ENCODE data around the gene NSMCE1. TPM values are rescaled to one million over a fixed set of nuclear protein-coding genes. Genes with fewer than 3 reads are reported as not detected.

Gene NSMCE1
- total RNA-seq, 1 experiment from 2014 or later = 37.0 TPM

DNA sequence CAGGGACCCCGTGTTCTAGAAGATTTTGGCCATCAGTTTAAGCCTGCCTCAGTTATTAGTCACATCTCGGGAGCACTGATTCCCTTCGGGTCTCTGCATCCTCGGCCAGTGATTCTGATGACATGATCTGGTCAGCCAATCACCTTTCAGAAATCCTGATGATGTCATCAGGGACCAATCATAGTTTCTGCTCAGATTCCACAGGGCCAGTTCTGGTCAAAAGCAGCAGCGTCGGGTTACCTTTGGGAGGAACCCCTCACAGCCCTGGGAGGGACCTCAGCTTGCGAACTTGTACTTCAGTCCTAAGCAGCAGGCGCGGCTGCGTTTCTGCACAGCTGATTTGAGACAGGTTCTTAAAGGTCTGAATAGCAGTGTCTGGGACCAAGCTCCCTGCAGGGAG lies 51.3 kb downstream of the NSMCE1 start:
- intact Hi-C loops (cut with micrococcal nuclease; ENCODE audit: unreplicated experiment) = loop anchor here (10.0 kb wide), 1 partner anchor 62 kb away; no protein-coding TSS in a partner anchor
- Histone ChIP-seq H3K4me3 (ENCODE audit: low read depth, low read length) (no peak overlapping the region), H3K9me3 (no peaks in the 10 kb centered on the region), H3K36me3 (ENCODE audit: control insufficient read depth, insufficient read depth, low read length) (no peaks in the 10 kb centered on the region), H3K4me1 (no peaks in the 10 kb centered on the region), H3K27me3 (replicated peaks; ENCODE audit: control insufficient read depth, insufficient read depth, low read length) (no peaks in the 10 kb centered on the region)
- no peaks in the 10 kb centered on the region for H3K4me1 Mint-ChIP-seq (ENCODE audit: low read depth, unreplicated experiment)
- no peaks in the 10 kb centered on the region for H3K36me3 Mint-ChIP-seq (ENCODE audit: insufficient read depth, unreplicated experiment)
- ChIA-PET POLR2A (no interaction called here), CTCF (no interaction called here)
- H3K9me3 Mint-ChIP-seq (ENCODE audit: unreplicated experiment) = no peaks in the 10 kb centered on the region
- no peak for DNase-seq
- TF ChIP-seq, protein P1, sequence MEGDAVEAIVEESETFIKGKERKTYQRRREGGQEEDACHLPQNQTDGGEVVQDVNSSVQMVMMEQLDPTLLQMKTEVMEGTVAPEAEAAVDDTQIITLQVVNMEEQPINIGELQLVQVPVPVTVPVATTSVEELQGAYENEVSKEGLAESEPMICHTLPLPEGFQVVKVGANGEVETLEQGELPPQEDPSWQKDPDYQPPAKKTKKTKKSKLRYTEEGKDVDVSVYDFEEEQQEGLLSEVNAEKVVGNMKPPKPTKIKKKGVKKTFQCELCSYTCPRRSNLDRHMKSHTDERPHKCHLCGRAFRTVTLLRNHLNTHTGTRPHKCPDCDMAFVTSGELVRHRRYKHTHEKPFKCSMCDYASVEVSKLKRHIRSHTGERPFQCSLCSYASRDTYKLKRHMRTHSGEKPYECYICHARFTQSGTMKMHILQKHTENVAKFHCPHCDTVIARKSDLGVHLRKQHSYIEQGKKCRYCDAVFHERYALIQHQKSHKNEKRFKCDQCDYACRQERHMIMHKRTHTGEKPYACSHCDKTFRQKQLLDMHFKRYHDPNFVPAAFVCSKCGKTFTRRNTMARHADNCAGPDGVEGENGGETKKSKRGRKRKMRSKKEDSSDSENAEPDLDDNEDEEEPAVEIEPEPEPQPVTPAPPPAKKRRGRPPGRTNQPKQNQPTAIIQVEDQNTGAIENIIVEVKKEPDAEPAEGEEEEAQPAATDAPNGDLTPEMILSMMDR (IDR thresholded peaks at IDR 0.05; ENCODE audit: insufficient read depth in 1 of 2, low read depth in 1 of 2, low read length in 1 of 2, severe bottlenecking in 1 of 2, unreplicated experiment in 1 of 2) = no peak
- no peaks in the 10 kb centered on the region for H3K27me3 Mint-ChIP-seq (ENCODE audit: insufficient read depth, unreplicated experiment)
- H3K4me3 Mint-ChIP-seq (ENCODE audit: unreplicated experiment) = no peak overlapping the region
- no TSS peak for BruUV-seq (replicated peaks)
- no peak overlapping the region for H3K27ac Mint-ChIP-seq (ENCODE audit: unreplicated experiment)

DNA sequence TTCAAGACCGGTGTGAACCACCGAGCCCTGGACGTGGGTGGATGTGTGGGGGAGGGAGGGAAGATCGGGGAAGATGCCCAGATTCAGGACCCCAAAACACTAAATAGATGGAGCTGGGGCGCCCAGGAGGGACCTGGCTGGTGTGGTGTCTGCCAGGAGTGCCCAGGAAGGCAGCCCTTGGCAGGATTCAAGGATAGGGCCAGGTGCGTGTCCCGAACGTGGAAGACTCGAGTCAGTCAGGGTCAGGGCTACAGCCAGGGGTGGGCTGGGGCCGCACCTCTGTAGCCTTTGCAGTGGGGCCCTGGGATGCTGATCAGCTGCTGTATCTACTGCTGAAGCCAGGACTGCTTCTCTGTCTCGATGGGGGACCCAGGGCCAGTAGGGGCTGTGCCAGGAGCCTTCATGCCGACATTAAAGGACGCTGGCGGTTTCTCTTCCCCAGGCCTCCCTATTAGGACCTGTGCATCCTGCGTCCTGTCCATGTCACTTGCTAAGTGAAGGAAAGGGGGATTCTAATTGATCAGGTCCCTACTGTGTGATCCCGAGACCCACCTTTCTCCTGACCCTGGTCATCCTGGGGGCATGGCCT lies 52.2 kb downstream of the NSMCE1 start:
- H3K4me3 ChIP-seq (ENCODE audit: low read depth, low read length) = no peak overlapping the region
- Mint-ChIP-seq H3K27me3 (ENCODE audit: insufficient read depth, unreplicated experiment) (no peaks in the 10 kb centered on the region), H3K9me3 (ENCODE audit: unreplicated experiment) (no peaks in the 10 kb centered on the region), H3K27ac (ENCODE audit: unreplicated experiment) (no peak overlapping the region), H3K36me3 (ENCODE audit: insufficient read depth, unreplicated experiment) (no peaks in the 10 kb centered on the region), H3K4me3 (ENCODE audit: unreplicated experiment) (no peak overlapping the region), H3K4me1 (ENCODE audit: low read depth, unreplicated experiment) (no peaks in the 10 kb centered on the region)
- no peaks in the 10 kb centered on the region for H3K9me3 ChIP-seq
- no peaks in the 10 kb centered on the region for H3K36me3 ChIP-seq (ENCODE audit: control insufficient read depth, insufficient read depth, low read length)
- intact Hi-C loops (cut with micrococcal nuclease; ENCODE audit: unreplicated experiment) = loop anchor here (10.0 kb wide), 1 partner anchor 62 kb away; no protein-coding TSS in a partner anchor
- no TSS peak for BruUV-seq (replicated peaks)
- TF ChIP-seq, protein P1 (IDR thresholded peaks at IDR 0.05; ENCODE audit: insufficient read depth in 1 of 2, low read depth in 1 of 2, low read length in 1 of 2, severe bottlenecking in 1 of 2, unreplicated experiment in 1 of 2) = no peak
- POLR2A ChIA-PET = no interaction called here
- no peaks in the 10 kb centered on the region for H3K4me1 ChIP-seq
- CTCF ChIA-PET = no interaction called here
- no peak for DNase-seq
- H3K27me3 ChIP-seq (replicated peaks; ENCODE audit: control insufficient read depth, insufficient read depth, low read length) = no peaks in the 10 kb centered on the region

DNA sequence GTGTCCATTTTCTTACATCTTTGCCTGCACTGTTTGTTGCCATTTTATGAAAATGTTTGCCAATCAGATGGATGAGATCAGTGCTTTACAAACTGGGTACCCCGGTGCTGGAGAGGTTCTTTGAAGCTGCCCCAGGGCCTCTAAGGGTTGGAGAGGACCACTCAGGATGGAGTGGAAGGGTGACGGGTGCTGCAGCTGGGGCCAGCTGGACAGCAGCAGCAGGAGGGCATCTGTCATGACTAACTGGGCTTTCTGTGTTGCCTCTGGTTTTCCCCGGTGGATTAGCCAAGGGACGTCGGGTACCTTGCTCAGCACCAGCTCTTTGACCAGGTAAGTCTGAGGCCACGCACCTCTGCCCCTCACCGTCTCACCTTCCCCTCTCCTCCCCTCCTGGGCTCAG lies 52.9 kb downstream of the NSMCE1 start:
- H3K27me3 Mint-ChIP-seq (ENCODE audit: insufficient read depth, unreplicated experiment) = no peaks in the 10 kb centered on the region
- TF ChIP-seq, protein P1 (IDR thresholded peaks at IDR 0.05; ENCODE audit: insufficient read depth in 1 of 2, low read depth in 1 of 2, low read length in 1 of 2, severe bottlenecking in 1 of 2, unreplicated experiment in 1 of 2) = no peak
- intact Hi-C loops (cut with micrococcal nuclease; ENCODE audit: unreplicated experiment) = loop anchor here (10.0 kb wide), 1 partner anchor 61 kb away; no protein-coding TSS in a partner anchor
- Histone ChIP-seq H3K9me3 (no peaks in the 10 kb centered on the region), H3K27me3 (replicated peaks; ENCODE audit: control insufficient read depth, insufficient read depth, low read length) (no peaks in the 10 kb centered on the region), H3K4me3 (ENCODE audit: low read depth, low read length) (no peak overlapping the region), H3K36me3 (ENCODE audit: control insufficient read depth, insufficient read depth, low read length) (no peaks in the 10 kb centered on the region), H3K4me1 (no peaks in the 10 kb centered on the region)
- DNase-seq = no peak
- CTCF ChIA-PET = no interaction called here
- H3K4me3 Mint-ChIP-seq (ENCODE audit: unreplicated experiment) = no peak overlapping the region
- H3K9me3 Mint-ChIP-seq (ENCODE audit: unreplicated experiment) = no peaks in the 10 kb centered on the region
- H3K4me1 Mint-ChIP-seq (ENCODE audit: low read depth, unreplicated experiment) = no peaks in the 10 kb centered on the region
- no peak overlapping the region for H3K27ac Mint-ChIP-seq (ENCODE audit: unreplicated experiment)
- H3K36me3 Mint-ChIP-seq (ENCODE audit: insufficient read depth, unreplicated experiment) = no peaks in the 10 kb centered on the region
- BruUV-seq (replicated peaks) = no TSS peak
- POLR2A ChIA-PET = no interaction called here

Data from Caco-2 (cell line).